Fibroblast of lung (primary cell): ENCODE results near the gene MAMLD1.

Source experiments
- EZH2 ChIP-seq: IDR thresholded peaks from 2 replicates; pipeline ENCODE4 v1.5.1; 2012; ENCODE audit warnings: low read length, control low read depth, mild to moderate bottlenecking; ENCODE audit errors: missing control alignments
- TF ChIP-seq, protein P1 (sequence below), 2 donors: IDR thresholded peaks in 1 of 2; conservative IDR thresholded peaks in 1 of 2; 1 replicate in 1 of 2; 2 replicates in 1 of 2; pipeline ENCODE4 v1.5.1; 2011 to 2012; ENCODE audit warnings: low read length in 2 of 2, control low read depth in 1 of 2, inconsistent platforms in 1 of 2, low read depth in 1 of 2, mild to moderate bottlenecking in 1 of 2

DNA sequence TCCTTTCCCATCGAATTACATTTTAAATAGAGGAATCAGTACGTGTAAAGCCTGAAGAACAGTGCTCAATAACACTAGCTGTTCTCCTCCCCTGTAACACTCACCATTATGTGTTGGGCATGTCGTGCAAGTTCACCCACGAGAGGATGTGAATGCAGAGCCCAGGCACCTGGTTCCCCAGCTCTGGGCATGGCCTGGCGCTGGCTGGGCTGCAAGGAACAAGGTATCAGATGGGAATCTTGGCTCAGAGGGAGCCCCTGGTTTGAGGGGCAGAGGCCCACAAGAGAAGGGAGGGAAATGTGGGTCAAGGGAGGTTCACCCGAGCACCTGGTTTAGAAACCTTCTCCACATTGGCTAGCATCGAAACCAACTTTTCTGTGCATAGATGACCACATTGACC lies 163.6 kb downstream of the MAMLD1 start:
- no peak for TF ChIP-seq EZH2
- TF ChIP-seq, protein P1, sequence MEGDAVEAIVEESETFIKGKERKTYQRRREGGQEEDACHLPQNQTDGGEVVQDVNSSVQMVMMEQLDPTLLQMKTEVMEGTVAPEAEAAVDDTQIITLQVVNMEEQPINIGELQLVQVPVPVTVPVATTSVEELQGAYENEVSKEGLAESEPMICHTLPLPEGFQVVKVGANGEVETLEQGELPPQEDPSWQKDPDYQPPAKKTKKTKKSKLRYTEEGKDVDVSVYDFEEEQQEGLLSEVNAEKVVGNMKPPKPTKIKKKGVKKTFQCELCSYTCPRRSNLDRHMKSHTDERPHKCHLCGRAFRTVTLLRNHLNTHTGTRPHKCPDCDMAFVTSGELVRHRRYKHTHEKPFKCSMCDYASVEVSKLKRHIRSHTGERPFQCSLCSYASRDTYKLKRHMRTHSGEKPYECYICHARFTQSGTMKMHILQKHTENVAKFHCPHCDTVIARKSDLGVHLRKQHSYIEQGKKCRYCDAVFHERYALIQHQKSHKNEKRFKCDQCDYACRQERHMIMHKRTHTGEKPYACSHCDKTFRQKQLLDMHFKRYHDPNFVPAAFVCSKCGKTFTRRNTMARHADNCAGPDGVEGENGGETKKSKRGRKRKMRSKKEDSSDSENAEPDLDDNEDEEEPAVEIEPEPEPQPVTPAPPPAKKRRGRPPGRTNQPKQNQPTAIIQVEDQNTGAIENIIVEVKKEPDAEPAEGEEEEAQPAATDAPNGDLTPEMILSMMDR (conservative IDR thresholded peaks at IDR 0.05 in 1 of 2, IDR thresholded peaks at IDR 0.05 in 1 of 2; ENCODE audit: low read depth in 1 of 2, low read length in 2 of 2) = no peak
